SHP77 treated with DMSO at 0.1 percent for 48 hours (cell line): Measurements from ENCODE around the gene ZDHHC19.
"Not testable (repeated sequence)": the region's sequence is repeated elsewhere in the genome, so short reads cannot be mapped to it uniquely, and the experiment has no call there.

Experiments
- DNase-seq: peaks from one replicate; lab custom pipeline; 2025; lab: John Stamatoyannopoulos, UW

ZDHHC19 gene

GRCh38 chr3:196177967-196178366, 33.2 kb downstream of the ZDHHC19 start:
- DNase-seq, result no peak

GRCh38 chr3:196177567-196177966, 33.6 kb downstream of the ZDHHC19 start:
- no peak for DNase-seq

GRCh38 chr3:196175722-196176121, 35.5 kb downstream of the ZDHHC19 start:
- DNase-seq, result no peak

- DNase-seq, result no peak
Observed at GRCh38 chr3:196175116-196175625, 36.0 kb downstream of the ZDHHC19 start.

- DNase-seq, result no peak
Observed at GRCh38 chr3:196174652-196175051, 36.5 kb downstream of the ZDHHC19 start.

- not testable (repeated sequence) for DNase-seq
Observed at GRCh38 chr3:196170296-196170695, 40.9 kb downstream of the ZDHHC19 start.

- no peak for DNase-seq
Observed at GRCh38 chr3:196169836-196170240, 41.4 kb downstream of the ZDHHC19 start.

GRCh38 chr3:196168808-196169391, 42.3 kb downstream of the ZDHHC19 start:
- DNase-seq, result no peak

GRCh38 chr3:196166741-196167140, 44.5 kb downstream of the ZDHHC19 start:
- DNase-seq, result no peak

GRCh38 chr3:196165850-196166249, 45.4 kb downstream of the ZDHHC19 start:
- no peak for DNase-seq

- not testable (repeated sequence) for DNase-seq
Observed at GRCh38 chr3:196165006-196165575, 46.1 kb downstream of the ZDHHC19 start.

- no peak for DNase-seq
Observed at GRCh38 chr3:196164576-196164975, 46.6 kb downstream of the ZDHHC19 start.

- DNase-seq, result no peak
Observed at GRCh38 chr3:196163666-196164493, 47.3 kb downstream of the ZDHHC19 start.

- DNase-seq, result no peak
Observed at GRCh38 chr3:196163212-196163611, 48.0 kb downstream of the ZDHHC19 start.

- no peak for DNase-seq
Observed at GRCh38 chr3:196162679-196163078, 48.5 kb downstream of the ZDHHC19 start.

GRCh38 chr3:196159952-196160804, 51.0 kb downstream of the ZDHHC19 start:
- DNase-seq, result no peak

GRCh38 chr3:196159526-196159925, 51.7 kb downstream of the ZDHHC19 start:
- no peak for DNase-seq

GRCh38 chr3:196156160-196156559, 55.0 kb downstream of the ZDHHC19 start:
- no peak for DNase-seq

GRCh38 chr3:196150481-196150880, 60.7 kb downstream of the ZDHHC19 start:
- no peak for DNase-seq

GRCh38 chr3:196149831-196150301, 61.3 kb downstream of the ZDHHC19 start:
- no peak for DNase-seq

GRCh38 chr3:196149375-196149774, 61.8 kb downstream of the ZDHHC19 start:
- no peak for DNase-seq
